Right lung (tissue), 5 donors: Measurements from ENCODE around the gene ATP6AP2. TPM values are rescaled to one million over a fixed set of nuclear protein-coding genes. Genes with fewer than 3 reads are reported as not detected.
"Not testable (repeated sequence)": the region's sequence is repeated elsewhere in the genome, so short reads cannot be mapped to it uniquely, and the experiment has no call there.

Experiments used
- DNase-seq, 2 donors: peaks; one replicate each; pipeline ENCODE4 v3.0.0-alpha.2; 2013
- polyA plus RNA-seq, 5 donors: library from polyadenylated mRNA; unstranded; fragments of 120-200 nt; gene quantifications; one replicate each; pipeline versions ENCODE4 v1.2.1 to v1.2.3, GENCODE V29; 2013; ENCODE audit warnings: inconsistent platforms in 1 of 5, low replicate concordance in 1 of 5; ENCODE audit not compliant: insufficient read length in 5 of 5, insufficient read depth in 1 of 5

The ATP6AP2 gene
- polyA plus RNA-seq, 5 donors, result 110 to 167 (median 136) TPM

GRCh38 chrX:40571164-40571563 lies 9.6 kb upstream of the ATP6AP2 start:
- DNase-seq, result not testable (repeated sequence)

GRCh38 chrX:40571600-40571999 lies 9.2 kb upstream of the ATP6AP2 start:
- no peak for DNase-seq

GRCh38 chrX:40573763-40574162 lies 7.0 kb upstream of the ATP6AP2 start:
- no peak for DNase-seq

GRCh38 chrX:40575411-40575810 lies 5.4 kb upstream of the ATP6AP2 start:
- DNase-seq, result not testable (repeated sequence)

- no peak for DNase-seq
These were observed 4.5 kb upstream of the ATP6AP2 start for GRCh38 chrX:40576291-40576690.

GRCh38 chrX:40578039-40578695 lies 2.6 kb upstream of the ATP6AP2 start:
- DNase-seq, result no peak

- DNase-seq, result no peak
These were observed 1.6 kb upstream of the ATP6AP2 start for GRCh38 chrX:40579141-40579540.

GRCh38 chrX:40579900-40580536 lies 752 bp upstream of the ATP6AP2 start:
- DNase-seq, result no peak

- peak in 1 of 2 donors; percentile 6 for DNase-seq
These were observed 658 bp downstream of the ATP6AP2 start for GRCh38 chrX:40581336-40581920.

GRCh38 chrX:40582178-40582577 lies 1.4 kb downstream of the ATP6AP2 start:
- not testable (repeated sequence) for DNase-seq

GRCh38 chrX:40582811-40583210 lies 2.0 kb downstream of the ATP6AP2 start:
- no peak for DNase-seq

- DNase-seq, result not testable (repeated sequence)
These were observed 6.9 kb downstream of the ATP6AP2 start for GRCh38 chrX:40587623-40588022.

- not testable (repeated sequence) for DNase-seq
These were observed 9.0 kb downstream of the ATP6AP2 start for GRCh38 chrX:40589616-40590321.

GRCh38 chrX:40603446-40603845 lies 22.7 kb downstream of the ATP6AP2 start:
- no peak for DNase-seq

- no peak for DNase-seq
These were observed 26.6 kb downstream of the ATP6AP2 start for GRCh38 chrX:40607381-40607780.

GRCh38 chrX:40612511-40612910 lies 31.7 kb downstream of the ATP6AP2 start:
- DNase-seq, result no peak

- DNase-seq, result no peak
These were observed 35.2 kb downstream of the ATP6AP2 start for GRCh38 chrX:40615976-40616375.

GRCh38 chrX:40617566-40617965 lies 36.8 kb downstream of the ATP6AP2 start:
- no peak for DNase-seq

GRCh38 chrX:40622479-40623138 lies 41.8 kb downstream of the ATP6AP2 start:
- no peak for DNase-seq

GRCh38 chrX:40623139-40623536 lies 42.4 kb downstream of the ATP6AP2 start, which contains the start of gene MPC1L:
Gene MPC1L, plus strand, starts transcription at chrX:40623428. Its CDS starts 138 bp downstream, at chrX:40623566.
- DNase-seq, result no peak

GRCh38 chrX:40623665-40624064 lies 42.9 kb downstream of the ATP6AP2 start:
- no peak for DNase-seq

GRCh38 chrX:40625294-40625693 lies 44.5 kb downstream of the ATP6AP2 start:
- no peak for DNase-seq
